ENCODE data around the gene HTD2.
A peak's percentile ranks its signal among the peaks of the same experiment; 100 is the strongest.
"Not testable (repeated sequence)": the region's sequence is repeated elsewhere in the genome, so short reads cannot be mapped to it uniquely, and the experiment has no call there.

HTD2 gene

GRCh38 chr3:58285334-58285733 is 21.0 kb upstream of the HTD2 start:
- H3K4me1 Mint-ChIP-seq = no peaks in the 10 kb centered on the region
- no peak for ATAC-seq
- H3K4me3 Mint-ChIP-seq = no peak overlapping the region
- H3K9me3 Mint-ChIP-seq = no peaks in the 10 kb centered on the region
- peak overlapping the region; percentile 30 for H3K27ac Mint-ChIP-seq
- H3K27me3 Mint-ChIP-seq = no peaks in the 10 kb centered on the region
- peaks cover 52% of the 10 kb centered on the region for H3K36me3 Mint-ChIP-seq

- Mint-ChIP-seq H3K4me1 (no peaks in the 10 kb centered on the region), H3K36me3 (peaks cover 45% of the 10 kb centered on the region)
- ATAC-seq = no peak
Measured at GRCh38 chr3:58287354-58287753, 19.0 kb upstream of the HTD2 start.

DNA sequence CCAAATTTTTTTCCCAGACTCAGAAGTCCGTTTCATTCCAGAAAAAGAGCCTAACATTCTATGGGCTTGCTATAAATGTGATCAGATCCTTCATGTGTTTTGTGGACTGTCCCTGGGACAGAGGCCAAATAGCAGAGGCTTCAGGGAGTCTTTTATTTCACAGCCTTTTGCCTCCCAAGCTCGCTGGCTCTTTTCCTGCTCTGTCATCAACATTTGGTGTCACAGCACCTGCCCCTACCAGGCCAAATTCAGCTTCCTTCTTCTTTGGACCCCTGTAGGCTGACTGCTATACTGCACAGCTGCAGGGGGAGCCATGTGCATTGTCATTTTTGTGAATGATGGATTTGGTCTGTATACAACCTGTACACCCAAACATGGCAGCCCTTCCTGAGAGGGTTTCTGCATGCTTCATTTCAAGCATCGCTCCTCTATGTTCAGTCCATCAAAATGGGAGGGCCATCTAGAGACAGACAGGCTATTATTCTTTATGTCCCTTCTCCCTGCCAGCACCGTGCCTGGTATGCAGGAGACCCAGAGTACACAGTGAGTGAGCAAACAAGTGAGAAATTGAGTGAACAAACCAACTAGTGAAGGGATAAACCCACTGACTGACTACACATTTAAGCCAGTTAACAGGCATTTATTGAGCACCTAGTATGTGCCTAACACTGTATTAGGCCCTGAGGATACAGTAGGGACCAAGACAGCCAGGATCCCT is 18.1 kb upstream of the HTD2 start:
- H3K4me1 Mint-ChIP-seq = no peaks in the 10 kb centered on the region
- peaks cover 42% of the 10 kb centered on the region for H3K36me3 Mint-ChIP-seq
- H3K9me3 Mint-ChIP-seq = no peaks in the 10 kb centered on the region
- H3K27me3 Mint-ChIP-seq = no peaks in the 10 kb centered on the region
- no peak overlapping the region for H3K4me3 Mint-ChIP-seq
- H3K27ac Mint-ChIP-seq = no peak overlapping the region
- no peak for ATAC-seq

More at GRCh38 chr3:58287354-58287753, 19.0 kb upstream of the HTD2 start:
- Mint-ChIP-seq H3K4me3 (no peak overlapping the region), H3K27me3 (no peaks in the 10 kb centered on the region), H3K27ac (no peak overlapping the region), H3K9me3 (no peaks in the 10 kb centered on the region)

GRCh38 chr3:58288964-58289613 is 17.2 kb upstream of the HTD2 start:
- not testable (repeated sequence) for H3K4me1 Mint-ChIP-seq, H3K27me3 Mint-ChIP-seq, H3K9me3 Mint-ChIP-seq, ATAC-seq, H3K27ac Mint-ChIP-seq, H3K4me3 Mint-ChIP-seq
- H3K36me3 Mint-ChIP-seq = peaks cover 37% of the 10 kb centered on the region

DNA sequence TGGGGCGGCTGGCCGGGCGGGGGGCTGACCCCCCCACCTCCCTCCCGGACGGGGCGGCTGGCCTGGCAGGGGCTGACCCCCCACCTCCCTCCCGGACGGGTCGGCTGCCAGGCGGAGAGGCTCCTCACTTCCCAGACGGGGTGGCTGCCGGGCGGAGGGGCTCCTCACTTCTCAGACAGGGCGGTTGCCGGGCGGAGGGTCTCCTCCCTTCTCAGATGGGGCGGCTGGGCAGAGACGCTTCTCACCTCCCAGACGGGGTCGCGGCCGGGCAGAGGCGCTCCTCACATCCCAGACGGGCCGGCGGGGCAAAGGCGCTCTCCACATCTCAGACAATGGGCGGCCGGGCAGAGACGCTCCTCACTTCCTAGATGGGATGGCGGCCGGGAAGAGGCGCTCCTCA is 15.9 kb upstream of the HTD2 start:
- H3K4me1 Mint-ChIP-seq, ATAC-seq, H3K27me3 Mint-ChIP-seq, H3K27ac Mint-ChIP-seq, H3K4me3 Mint-ChIP-seq, H3K9me3 Mint-ChIP-seq: not testable (repeated sequence)
- peaks cover 30% of the 10 kb centered on the region for H3K36me3 Mint-ChIP-seq

GRCh38 chr3:58291671-58292338 is 14.5 kb upstream of the HTD2 start:
- H3K27ac Mint-ChIP-seq = peak overlapping the region; percentile 48
- H3K4me1 Mint-ChIP-seq = no peaks in the 10 kb centered on the region
- ATAC-seq = no peak
- no peak overlapping the region for H3K4me3 Mint-ChIP-seq
- H3K36me3 Mint-ChIP-seq = peaks cover 23% of the 10 kb centered on the region
- H3K9me3 Mint-ChIP-seq = no peaks in the 10 kb centered on the region
- H3K27me3 Mint-ChIP-seq = no peaks in the 10 kb centered on the region

DNA sequence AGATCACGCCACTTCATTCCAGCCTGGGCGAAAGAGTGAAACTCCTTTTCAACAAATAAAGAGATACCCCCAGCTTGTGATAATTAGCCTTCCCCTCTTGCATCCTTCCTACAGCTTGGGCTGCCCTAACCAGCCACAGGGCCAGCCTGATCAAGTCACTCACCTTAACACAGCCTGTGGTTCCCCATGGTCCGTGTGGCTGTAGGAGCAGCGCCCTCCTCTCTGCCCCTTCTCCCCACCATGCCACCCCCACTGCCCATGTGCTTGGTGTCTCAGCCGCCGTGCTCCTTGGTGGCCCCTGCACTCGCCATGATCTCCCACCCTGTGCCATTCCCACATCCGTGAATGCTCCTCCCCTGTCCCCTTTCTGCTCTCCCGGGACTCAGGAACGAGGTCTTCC is 13.5 kb upstream of the HTD2 start:
- no peaks in the 10 kb centered on the region for H3K4me1 Mint-ChIP-seq
- no peak for ATAC-seq
- no peaks in the 10 kb centered on the region for H3K9me3 Mint-ChIP-seq
- H3K27me3 Mint-ChIP-seq = no peaks in the 10 kb centered on the region
- peaks cover 17% of the 10 kb centered on the region for H3K36me3 Mint-ChIP-seq
- H3K4me3 Mint-ChIP-seq = no peak overlapping the region
- H3K27ac Mint-ChIP-seq = no peak overlapping the region

DNA sequence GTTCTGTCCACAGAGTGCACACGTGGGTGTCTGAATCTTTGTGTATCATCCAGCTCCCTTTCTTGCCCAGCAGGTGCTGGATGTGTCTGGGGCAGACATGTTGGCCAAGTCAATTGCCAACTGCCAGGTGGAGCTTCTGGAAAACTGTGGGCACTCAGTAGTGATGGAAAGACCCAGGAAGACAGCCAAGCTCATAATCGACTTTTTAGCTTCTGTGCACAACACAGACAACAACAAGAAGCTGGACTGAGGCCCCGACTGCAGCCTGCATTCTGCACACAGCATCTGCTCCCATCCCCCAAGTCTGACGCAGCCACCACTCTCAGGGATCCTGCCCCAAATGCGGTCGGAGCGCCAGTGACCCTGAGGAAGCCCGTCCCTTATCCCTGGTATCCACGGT is 12.8 kb upstream of the HTD2 start:
- Mint-ChIP-seq H3K36me3 (peaks cover 12% of the 10 kb centered on the region), H3K4me3 (no peak overlapping the region), H3K27ac (no peak overlapping the region), H3K27me3 (no peaks in the 10 kb centered on the region), H3K4me1 (no peaks in the 10 kb centered on the region), H3K9me3 (no peaks in the 10 kb centered on the region)
- ATAC-seq = no peak

DNA sequence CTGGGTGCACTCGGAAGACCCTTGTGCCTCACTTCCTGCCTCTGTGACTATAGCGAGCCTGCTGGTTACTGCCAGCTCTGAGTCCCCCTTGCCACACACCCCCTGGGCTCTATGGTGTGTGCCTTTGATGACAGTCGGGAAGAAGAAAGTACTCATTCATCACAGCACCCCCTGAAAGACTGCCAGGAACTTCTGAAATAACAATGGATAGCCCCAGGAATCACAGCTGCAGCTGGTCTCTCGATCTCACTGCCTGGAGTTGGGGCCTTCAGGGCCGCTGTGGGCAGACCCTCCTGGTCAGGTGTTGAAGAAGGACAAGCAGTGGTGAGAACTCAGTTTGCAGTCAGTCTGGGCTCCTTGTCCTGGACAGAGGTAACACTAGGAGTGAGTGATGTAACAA is 10.1 kb upstream of the HTD2 start:
- no peak for ATAC-seq
- H3K27ac Mint-ChIP-seq = no peak overlapping the region
- H3K4me3 Mint-ChIP-seq = no peak overlapping the region
- H3K9me3 Mint-ChIP-seq = no peaks in the 10 kb centered on the region
- no peaks in the 10 kb centered on the region for H3K27me3 Mint-ChIP-seq
- H3K4me1 Mint-ChIP-seq = no peaks in the 10 kb centered on the region
- peaks cover 12% of the 10 kb centered on the region for H3K36me3 Mint-ChIP-seq

DNA sequence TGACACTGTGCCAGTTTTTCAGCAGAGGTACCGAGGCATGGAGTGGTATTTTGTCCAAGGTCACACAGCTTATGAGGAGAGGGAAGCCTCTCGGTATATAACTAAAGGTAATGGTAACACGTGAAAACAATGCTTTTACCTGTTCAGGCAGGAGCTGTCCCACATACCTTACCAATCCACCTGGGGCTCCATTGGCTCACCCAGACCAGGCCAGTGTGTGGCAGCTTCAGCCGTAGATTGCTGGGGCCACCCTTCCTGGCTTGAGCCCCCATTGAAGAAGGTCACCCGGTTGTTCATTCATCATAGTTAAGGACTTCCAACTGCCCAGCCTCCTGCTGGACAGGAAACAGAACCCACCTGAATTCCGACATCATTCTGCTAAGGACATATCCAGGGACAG is 9.5 kb upstream of the HTD2 start:
- H3K4me3 Mint-ChIP-seq = no peak overlapping the region
- H3K27me3 Mint-ChIP-seq = no peaks in the 10 kb centered on the region
- H3K9me3 Mint-ChIP-seq = no peaks in the 10 kb centered on the region
- peaks cover 12% of the 10 kb centered on the region for H3K36me3 Mint-ChIP-seq
- ATAC-seq = no peak
- H3K4me1 Mint-ChIP-seq = no peaks in the 10 kb centered on the region
- no peak overlapping the region for H3K27ac Mint-ChIP-seq

DNA sequence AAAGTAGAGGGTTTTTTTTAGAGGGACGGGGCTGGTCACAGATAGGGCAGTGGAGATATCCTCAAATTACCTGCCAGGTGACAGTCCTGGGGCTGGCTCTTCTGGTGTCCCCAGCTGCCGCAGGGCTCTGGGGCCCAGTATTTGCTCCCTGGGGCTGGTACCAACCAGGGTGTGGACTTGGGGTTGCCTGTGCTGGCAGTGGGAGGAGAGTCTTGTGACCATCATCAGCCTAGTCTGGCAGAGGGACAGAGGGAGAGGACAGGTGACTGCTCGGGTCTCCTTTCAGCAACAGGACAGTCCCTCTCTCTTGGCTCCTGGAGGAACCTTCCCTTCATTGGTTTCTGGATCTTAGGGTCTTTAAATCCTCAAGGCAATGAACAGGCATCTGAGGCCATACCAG is 8.1 kb upstream of the HTD2 start:
- Mint-ChIP-seq H3K4me3 (no peak overlapping the region), H3K9me3 (no peaks in the 10 kb centered on the region), H3K27me3 (no peaks in the 10 kb centered on the region), H3K27ac (no peak overlapping the region), H3K36me3 (peaks cover 3% of the 10 kb centered on the region), H3K4me1 (no peaks in the 10 kb centered on the region)
- no peak for ATAC-seq

DNA sequence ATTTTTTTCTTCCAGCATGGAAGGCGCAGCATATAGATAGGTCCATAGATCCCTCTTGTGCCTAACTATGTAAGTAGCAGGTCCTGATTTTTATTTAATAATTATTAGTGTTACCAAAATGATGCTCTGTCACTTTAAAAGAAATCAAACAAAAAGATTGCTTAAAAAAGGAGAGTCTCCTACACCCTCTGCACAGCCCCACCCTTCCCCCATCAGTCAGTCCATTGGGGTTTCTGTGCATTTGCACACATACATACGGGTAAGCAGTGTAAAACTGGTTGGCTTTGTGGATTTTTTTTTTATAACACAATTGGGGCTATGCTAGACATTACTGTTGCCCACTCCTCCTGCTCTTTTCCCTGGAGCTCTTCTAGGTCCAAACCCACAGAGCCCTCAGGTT is 7.2 kb upstream of the HTD2 start:
- H3K4me3 Mint-ChIP-seq = no peak overlapping the region
- H3K27me3 Mint-ChIP-seq = no peaks in the 10 kb centered on the region
- H3K27ac Mint-ChIP-seq = no peak overlapping the region
- H3K4me1 Mint-ChIP-seq = no peaks in the 10 kb centered on the region
- H3K9me3 Mint-ChIP-seq = no peaks in the 10 kb centered on the region
- no peak for ATAC-seq
- H3K36me3 Mint-ChIP-seq = no peaks in the 10 kb centered on the region

DNA sequence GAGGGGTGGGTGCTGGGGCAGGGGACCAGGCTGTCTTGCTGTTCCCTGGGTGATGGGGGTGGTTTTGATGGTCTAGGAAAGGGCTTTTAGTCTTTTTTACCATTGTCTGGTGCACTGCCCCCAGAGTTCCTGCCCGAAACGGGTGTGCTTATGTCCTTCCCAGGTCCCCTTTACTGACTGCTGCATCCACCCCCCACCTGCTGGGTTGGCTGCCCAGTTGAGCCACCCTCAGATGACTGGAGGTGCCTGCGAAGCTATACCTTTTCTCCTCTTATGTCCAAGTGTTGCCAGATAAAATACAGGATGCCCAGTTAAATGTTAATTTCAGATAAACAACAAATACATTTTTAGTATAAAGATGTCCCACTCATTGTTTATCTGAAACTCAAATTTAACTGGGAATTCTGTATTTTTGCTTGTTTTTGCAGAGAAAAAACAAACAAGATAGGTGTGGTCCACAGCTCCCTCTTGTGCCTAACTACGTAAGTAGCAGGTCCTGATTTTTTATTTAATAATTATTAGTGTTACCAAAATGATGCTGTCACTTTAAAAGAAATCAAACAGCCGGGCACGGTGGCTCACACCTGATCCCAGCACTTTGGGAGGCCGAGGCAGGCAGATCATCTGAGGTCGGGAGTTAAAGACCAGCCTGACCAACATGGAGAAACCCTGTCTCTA is 6.3 kb upstream of the HTD2 start:
- H3K27me3 Mint-ChIP-seq = no peaks in the 10 kb centered on the region
- H3K36me3 Mint-ChIP-seq = no peaks in the 10 kb centered on the region
- H3K4me3 Mint-ChIP-seq = no peak overlapping the region
- H3K9me3 Mint-ChIP-seq = no peaks in the 10 kb centered on the region
- ATAC-seq = no peak
- no peak overlapping the region for H3K27ac Mint-ChIP-seq
- no peaks in the 10 kb centered on the region for H3K4me1 Mint-ChIP-seq

DNA sequence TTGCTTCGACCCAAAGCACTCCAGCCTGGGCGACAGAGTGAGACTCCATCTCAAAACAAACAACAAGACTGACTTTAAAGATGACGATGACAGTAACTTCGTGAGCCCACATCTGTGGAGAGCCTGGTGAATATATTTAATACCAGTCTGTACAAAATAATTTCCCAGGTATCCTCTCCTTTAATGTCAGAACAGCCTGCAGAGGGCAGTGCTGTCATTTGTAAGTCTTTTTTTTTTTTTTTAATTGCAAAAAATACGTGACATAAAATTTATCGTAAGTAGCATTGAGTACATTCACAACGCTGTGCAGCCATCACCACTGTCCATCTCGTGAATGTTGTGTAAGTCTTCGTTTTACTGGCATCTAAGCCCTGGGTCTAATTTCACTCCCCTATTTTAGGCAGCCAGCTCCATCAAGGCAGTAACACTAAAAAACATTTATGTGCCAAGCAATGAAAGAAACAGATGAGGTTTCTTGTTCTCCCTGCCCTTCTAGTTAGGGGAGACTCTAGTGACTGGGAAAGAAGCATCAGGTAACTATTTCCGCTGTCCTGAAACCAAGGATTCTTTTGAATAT is 1.4 kb downstream of the HTD2 start:
- H3K36me3 Mint-ChIP-seq = peaks cover 19% of the 10 kb centered on the region
- H3K4me3 Mint-ChIP-seq = peak overlapping the region; percentile 97
- peaks cover 35% of the 10 kb centered on the region for H3K4me1 Mint-ChIP-seq
- no peak for ATAC-seq
- H3K9me3 Mint-ChIP-seq = no peaks in the 10 kb centered on the region
- H3K27ac Mint-ChIP-seq = peak overlapping the region; percentile 98
- no peaks in the 10 kb centered on the region for H3K27me3 Mint-ChIP-seq

DNA sequence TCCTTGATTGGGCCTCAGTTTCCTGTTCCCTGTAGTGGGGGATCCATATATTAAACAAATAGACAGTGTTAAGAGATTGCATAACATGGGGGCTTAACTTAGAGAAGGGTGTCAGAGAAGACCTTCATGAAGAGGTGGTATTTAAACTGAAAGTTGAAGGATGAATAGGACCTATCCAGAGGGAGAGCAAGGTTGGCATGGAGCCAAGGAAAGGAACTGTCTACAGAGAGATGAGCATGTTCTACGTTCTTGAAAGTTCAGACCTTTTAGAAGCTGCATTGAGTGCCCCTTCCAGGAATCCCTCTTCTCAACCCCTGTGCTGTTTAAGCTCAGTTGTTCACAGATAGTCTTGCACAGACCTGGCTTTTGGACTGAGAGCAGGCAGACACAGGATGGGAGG is 2.4 kb downstream of the HTD2 start:
- no peaks in the 10 kb centered on the region for H3K9me3 Mint-ChIP-seq
- H3K4me1 Mint-ChIP-seq = peaks cover 35% of the 10 kb centered on the region
- ATAC-seq = no peak
- no peak overlapping the region for H3K27ac Mint-ChIP-seq
- H3K36me3 Mint-ChIP-seq = peaks cover 27% of the 10 kb centered on the region
- H3K27me3 Mint-ChIP-seq = no peaks in the 10 kb centered on the region
- no peak overlapping the region for H3K4me3 Mint-ChIP-seq

Data from stimulated activated memory B cell treated with anti-CD40 and anti-IgM and Interleukin-4, amounts not matched to agents 10 μg/mL and 1 μg/mL and 100 μg/mL, for 72 hours (primary cell).